ENCODE results near the gene CPVL. TPM values are rescaled to one million over a fixed set of nuclear protein-coding genes. Genes with fewer than 3 reads are reported as not detected.

The CPVL gene
- total RNA-seq, 1 donor from 2014 or later: 25.9 TPM

DNA sequence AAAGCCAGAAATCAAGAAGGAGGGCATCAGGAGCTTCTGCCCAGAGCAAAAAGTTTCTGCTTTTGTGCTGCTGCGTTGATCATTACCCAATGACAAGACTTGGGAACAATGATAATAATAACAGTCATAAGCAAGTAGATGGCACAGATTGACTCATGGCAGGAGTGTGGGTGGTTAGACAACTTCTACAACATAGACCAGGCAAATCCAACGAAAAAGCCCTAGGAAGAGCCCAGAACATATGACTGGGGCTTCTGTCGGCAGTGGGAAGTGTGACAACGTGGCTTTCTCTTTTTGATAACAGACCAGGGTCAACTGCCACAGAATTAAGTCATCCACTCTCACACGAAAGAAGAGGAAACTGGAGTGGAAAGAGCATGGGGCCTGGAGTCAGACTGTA lies 102.8 kb downstream of the CPVL start:
- no peaks in the 10 kb centered on the region for H3K27me3 ChIP-seq (ENCODE audit: control insufficient read depth, insufficient read depth, low read length)
- TF ChIP-seq, protein P1, sequence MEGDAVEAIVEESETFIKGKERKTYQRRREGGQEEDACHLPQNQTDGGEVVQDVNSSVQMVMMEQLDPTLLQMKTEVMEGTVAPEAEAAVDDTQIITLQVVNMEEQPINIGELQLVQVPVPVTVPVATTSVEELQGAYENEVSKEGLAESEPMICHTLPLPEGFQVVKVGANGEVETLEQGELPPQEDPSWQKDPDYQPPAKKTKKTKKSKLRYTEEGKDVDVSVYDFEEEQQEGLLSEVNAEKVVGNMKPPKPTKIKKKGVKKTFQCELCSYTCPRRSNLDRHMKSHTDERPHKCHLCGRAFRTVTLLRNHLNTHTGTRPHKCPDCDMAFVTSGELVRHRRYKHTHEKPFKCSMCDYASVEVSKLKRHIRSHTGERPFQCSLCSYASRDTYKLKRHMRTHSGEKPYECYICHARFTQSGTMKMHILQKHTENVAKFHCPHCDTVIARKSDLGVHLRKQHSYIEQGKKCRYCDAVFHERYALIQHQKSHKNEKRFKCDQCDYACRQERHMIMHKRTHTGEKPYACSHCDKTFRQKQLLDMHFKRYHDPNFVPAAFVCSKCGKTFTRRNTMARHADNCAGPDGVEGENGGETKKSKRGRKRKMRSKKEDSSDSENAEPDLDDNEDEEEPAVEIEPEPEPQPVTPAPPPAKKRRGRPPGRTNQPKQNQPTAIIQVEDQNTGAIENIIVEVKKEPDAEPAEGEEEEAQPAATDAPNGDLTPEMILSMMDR (IDR thresholded peaks at IDR 0.05; ENCODE audit: insufficient read depth, low read length, poor library complexity, severe bottlenecking): no peak
- no peak overlapping the region for H3K4me3 ChIP-seq (ENCODE audit: low read depth, low read length)
- DNase-seq (ENCODE audit: low read depth): no peak
- no peaks in the 10 kb centered on the region for H3K36me3 ChIP-seq (ENCODE audit: control insufficient read depth, insufficient read depth, low read length)

DNA sequence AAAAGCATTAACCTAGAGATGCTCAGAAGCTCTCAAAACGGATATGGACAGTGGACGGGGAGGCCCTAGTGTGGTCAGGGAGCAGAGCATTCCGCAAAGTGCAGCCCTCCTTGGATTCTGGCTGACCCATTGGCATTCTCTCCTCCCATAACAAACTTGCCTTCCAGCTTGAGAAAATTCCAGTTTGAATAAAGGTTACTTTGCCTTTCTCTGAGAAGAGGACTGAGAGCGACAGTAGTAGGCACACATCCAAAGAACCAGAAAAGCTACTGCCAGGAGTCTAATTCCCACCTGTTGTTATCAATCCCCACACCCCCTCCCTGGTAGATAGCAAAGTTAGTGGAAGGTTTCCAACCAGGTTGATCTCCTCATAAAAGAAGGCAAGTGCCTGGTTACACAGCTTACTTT lies 103.5 kb downstream of the CPVL start:
- Histone ChIP-seq H3K4me3 (ENCODE audit: low read depth, low read length) (no peak overlapping the region), H3K27me3 (ENCODE audit: control insufficient read depth, insufficient read depth, low read length) (no peaks in the 10 kb centered on the region), H3K36me3 (ENCODE audit: control insufficient read depth, insufficient read depth, low read length) (no peaks in the 10 kb centered on the region)
- no peak for DNase-seq (ENCODE audit: low read depth)
- TF ChIP-seq, protein P1 (IDR thresholded peaks at IDR 0.05; ENCODE audit: insufficient read depth, low read length, poor library complexity, severe bottlenecking): no peak

DNA sequence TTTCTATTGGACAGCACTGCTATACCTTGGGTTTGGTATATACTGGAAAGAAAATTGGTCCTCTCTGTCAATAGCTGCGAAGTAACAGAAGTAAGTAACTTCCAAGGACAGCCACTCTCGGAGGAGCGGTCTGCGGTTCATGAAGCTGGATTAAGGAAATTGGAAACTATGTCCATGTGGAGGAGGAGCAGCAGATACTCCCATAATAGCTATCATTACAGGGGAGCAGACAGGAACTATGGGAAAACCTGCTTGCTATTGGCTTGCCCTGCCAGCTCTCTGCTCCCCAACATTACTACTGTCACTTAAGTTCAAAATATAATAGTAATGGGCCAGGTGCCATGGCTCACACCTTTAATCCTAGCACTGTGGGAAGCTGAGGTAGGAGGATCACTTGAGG lies 104.3 kb downstream of the CPVL start:
- DNase-seq (ENCODE audit: low read depth): no peak
- Histone ChIP-seq H3K27me3 (ENCODE audit: control insufficient read depth, insufficient read depth, low read length) (no peaks in the 10 kb centered on the region), H3K4me3 (ENCODE audit: low read depth, low read length) (no peak overlapping the region), H3K36me3 (ENCODE audit: control insufficient read depth, insufficient read depth, low read length) (no peaks in the 10 kb centered on the region)
- TF ChIP-seq, protein P1 (IDR thresholded peaks at IDR 0.05; ENCODE audit: insufficient read depth, low read length, poor library complexity, severe bottlenecking): no peak

DNA sequence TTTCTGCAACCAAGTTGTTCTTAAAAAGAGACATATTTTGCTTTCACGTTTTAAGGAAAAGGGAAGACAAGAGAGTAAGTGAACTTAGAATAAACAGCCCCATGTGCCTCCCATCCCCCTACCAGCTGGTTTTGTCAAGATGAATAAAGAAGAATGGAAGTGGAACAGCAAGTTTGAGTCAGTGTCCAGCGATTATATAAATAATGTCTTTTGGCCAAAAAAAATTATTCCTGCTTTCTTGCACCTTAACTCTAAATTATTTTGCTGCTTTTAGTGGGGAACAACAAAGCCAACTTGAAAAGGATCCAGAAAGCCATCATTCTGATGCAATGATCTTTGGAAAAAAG lies 105.8 kb downstream of the CPVL start:
- no peak for DNase-seq (ENCODE audit: low read depth)
- TF ChIP-seq, protein P1 (IDR thresholded peaks at IDR 0.05; ENCODE audit: insufficient read depth, low read length, poor library complexity, severe bottlenecking): no peak
- H3K27me3 ChIP-seq (ENCODE audit: control insufficient read depth, insufficient read depth, low read length): no peaks in the 10 kb centered on the region
- H3K36me3 ChIP-seq (ENCODE audit: control insufficient read depth, insufficient read depth, low read length): no peaks in the 10 kb centered on the region
- H3K4me3 ChIP-seq (ENCODE audit: low read depth, low read length): no peak overlapping the region

DNA sequence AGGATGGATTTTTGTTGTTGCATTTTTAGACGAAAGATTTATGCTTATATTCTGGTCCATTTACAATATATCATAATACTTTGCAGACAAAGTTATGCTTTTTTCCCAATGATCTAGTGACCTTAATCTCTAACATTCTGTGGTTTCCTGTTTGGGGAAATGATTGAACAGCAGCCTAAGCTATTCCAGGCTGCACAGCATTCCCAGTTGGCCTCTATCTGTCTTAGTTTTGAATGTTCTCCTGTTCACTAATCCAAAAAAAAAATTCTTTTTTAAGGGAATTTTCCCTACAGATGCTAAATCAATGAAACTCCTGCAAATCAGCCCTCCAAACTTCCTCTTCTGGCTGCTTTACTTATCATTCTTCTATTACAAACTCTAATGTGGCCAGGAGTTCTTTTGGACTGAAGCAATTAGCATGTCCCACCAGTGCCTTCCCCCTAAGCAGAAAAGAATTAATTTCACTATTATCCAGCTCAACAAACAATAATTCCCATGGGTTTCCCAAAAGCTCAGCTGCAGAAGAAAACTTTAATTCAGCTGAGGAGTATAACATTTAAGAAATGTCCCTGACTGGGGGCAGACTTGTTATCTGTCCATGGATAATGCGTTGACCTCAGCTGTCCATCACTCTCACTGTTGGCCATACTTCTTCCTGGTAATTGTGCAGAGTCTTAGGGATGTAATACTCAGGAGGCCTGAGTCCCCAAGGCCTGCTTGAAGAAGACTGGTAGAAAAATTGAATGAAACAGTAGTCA lies 106.3 kb downstream of the CPVL start:
- Histone ChIP-seq H3K27me3 (ENCODE audit: control insufficient read depth, insufficient read depth, low read length) (no peaks in the 10 kb centered on the region), H3K4me3 (ENCODE audit: low read depth, low read length) (no peak overlapping the region), H3K36me3 (ENCODE audit: control insufficient read depth, insufficient read depth, low read length) (no peaks in the 10 kb centered on the region)
- DNase-seq (ENCODE audit: low read depth): no peak
- TF ChIP-seq, protein P1 (IDR thresholded peaks at IDR 0.05; ENCODE audit: insufficient read depth, low read length, poor library complexity, severe bottlenecking): no peak

DNA sequence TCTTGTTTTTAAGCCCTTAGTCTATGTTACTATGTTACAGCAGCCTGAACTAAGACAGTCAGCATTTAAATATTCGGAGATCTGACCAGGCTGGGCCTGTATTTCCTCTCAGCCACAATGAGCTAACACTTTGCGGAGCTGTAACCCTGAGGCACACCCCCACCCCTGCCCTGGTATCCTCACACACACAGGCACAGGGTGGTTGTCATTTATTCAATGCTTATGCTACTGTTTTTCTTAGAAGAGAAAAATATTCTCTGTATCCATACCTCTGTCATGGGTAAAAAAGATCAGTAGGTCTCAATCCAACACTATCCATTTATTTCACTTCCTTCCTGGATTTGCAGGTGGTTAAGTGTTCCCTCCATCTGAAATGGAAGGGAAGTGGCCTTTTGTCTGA lies 107.9 kb downstream of the CPVL start:
- no peaks in the 10 kb centered on the region for H3K36me3 ChIP-seq (ENCODE audit: control insufficient read depth, insufficient read depth, low read length)
- no peak overlapping the region for H3K4me3 ChIP-seq (ENCODE audit: low read depth, low read length)
- TF ChIP-seq, protein P1 (IDR thresholded peaks at IDR 0.05; ENCODE audit: insufficient read depth, low read length, poor library complexity, severe bottlenecking): no peak
- no peak for DNase-seq (ENCODE audit: low read depth)
- no peaks in the 10 kb centered on the region for H3K27me3 ChIP-seq (ENCODE audit: control insufficient read depth, insufficient read depth, low read length)

Measured in kidney epithelial cell (primary cell).